Skeletal muscle tissue (tissue), 4 donors: Measurements from ENCODE around the gene CCDC57. TPM values are rescaled to one million over a fixed set of nuclear protein-coding genes. Genes with fewer than 3 reads are reported as not detected.

Experiments used
- H3K27ac ChIP-seq: one replicate; pipeline ENCODE4 v1.7.0; 2013; ENCODE audit warnings: mild to moderate bottlenecking, low read depth, low read length, inconsistent platforms
- H3K27me3 ChIP-seq, 3 donors: one replicate each; pipeline ENCODE4 v1.7.0; 2013; ENCODE audit warnings: low read length in 3 of 3; ENCODE audit not compliant: control insufficient read depth in 3 of 3, insufficient read depth in 3 of 3
- H3K36me3 ChIP-seq, 3 donors: one replicate each; pipeline ENCODE4 v1.7.0; 2013; ENCODE audit warnings: low read length in 3 of 3; ENCODE audit not compliant: control insufficient read depth in 3 of 3, insufficient read depth in 3 of 3
- H3K4me1 ChIP-seq, 3 donors: one replicate each; pipeline ENCODE4 v1.7.0; 2013; ENCODE audit warnings: low read length in 3 of 3, mild to moderate bottlenecking in 3 of 3; ENCODE audit not compliant: control insufficient read depth in 3 of 3, insufficient read depth in 3 of 3
- H3K4me3 ChIP-seq, 3 donors: one replicate each; pipeline ENCODE4 v1.7.0; 2013; ENCODE audit warnings: low read length in 3 of 3
- H3K9ac ChIP-seq, 3 donors: one replicate each; pipeline ENCODE4 v1.7.0; 2013; ENCODE audit warnings: low read length in 3 of 3, mild to moderate bottlenecking in 3 of 3, moderate library complexity in 2 of 3, low read depth in 1 of 3
- H3K9me3 ChIP-seq, 3 donors: one replicate each; pipeline ENCODE4 v1.7.0; 2013; ENCODE audit warnings: low read length in 3 of 3; ENCODE audit not compliant: control insufficient read depth in 3 of 3
- total RNA-seq: library from RNA; depleted of rRNA; stranded (reverse); fragments of >200 nt; gene quantifications from one replicate; pipeline ENCODE4 v1.2.3, GENCODE V29; 2014
- donor health status: Osteomylitis.

The CCDC57 gene
- total RNA-seq, 1 donor from 2014 or later: 11.5 TPM

DNA sequence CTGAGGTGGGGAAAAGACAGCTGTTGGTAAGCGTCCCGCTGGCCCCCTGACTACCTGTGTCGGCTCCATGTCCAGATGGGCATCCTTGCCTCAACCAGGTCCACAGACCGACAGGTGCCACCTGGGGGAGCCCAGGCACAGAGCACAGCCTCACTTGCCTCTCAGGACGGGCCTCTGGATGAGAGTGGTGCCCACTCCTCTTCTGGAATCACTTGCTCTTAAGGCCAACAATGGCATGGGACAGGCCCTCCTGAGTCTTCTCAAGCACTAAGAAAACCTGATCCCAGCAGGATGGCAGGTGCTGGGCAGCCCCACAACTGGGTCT, 33.4 kb upstream of the CCDC57 start:
- Histone ChIP-seq H3K4me1 (peaks cover 48 to 58% (median 55%) of the 10 kb centered on the region in 3 donors), H3K36me3 (peaks cover 68 to 73% (median 73%) of the 10 kb centered on the region in 3 donors), H3K27me3 (no peaks in the 10 kb centered on the region), H3K4me3 (no peak overlapping the region), H3K9me3 (no peaks in the 10 kb centered on the region), H3K9ac (peak overlapping the region in 2 of 3 donors; percentile 51 to 66), H3K27ac (peak overlapping the region; percentile 72)

DNA sequence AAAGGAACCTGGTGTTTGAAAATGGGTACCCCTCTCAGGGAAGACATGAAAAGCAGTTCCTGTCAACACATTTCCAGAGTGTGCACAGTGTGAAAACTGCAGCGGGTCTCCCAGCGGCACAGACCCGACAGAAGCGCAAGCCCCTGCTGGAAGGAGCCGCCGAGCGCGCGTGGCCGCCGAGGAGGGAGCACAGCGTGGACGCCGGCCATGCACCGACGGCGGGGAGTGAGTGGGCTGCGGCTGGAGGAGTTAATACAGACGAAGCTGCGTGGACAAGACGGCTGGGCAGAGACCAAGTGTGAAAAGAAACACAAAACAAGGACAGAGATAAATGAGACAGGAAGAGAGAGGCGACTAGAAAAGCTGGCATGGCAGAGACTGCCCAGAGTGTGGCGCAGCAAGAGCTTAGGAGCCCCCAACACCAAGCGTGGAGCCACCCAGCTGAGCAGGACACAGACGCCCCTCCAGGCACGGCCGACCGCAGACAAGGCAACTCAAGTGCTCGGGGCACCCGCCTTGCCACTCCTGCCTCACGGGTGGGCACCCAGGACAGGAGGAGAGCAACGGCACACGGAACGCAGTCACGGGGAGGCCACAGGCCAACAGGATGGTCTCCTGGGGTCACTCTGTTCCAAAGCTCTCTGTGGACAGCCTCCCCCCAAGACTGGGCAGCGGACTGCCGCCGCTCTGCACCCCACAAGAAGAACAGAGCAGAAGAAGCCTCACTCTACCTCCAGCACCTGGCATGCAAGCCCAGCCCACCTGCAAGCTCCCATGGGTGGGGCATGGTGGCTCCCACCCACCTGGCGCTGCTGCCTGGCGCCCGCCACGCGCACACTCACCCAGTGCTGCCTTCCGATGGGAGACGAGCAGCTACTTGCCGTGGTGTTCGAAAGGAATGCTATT, 32.7 kb upstream of the CCDC57 start:
- Histone ChIP-seq H3K4me1 (peaks cover 54 to 64% (median 61%) of the 10 kb centered on the region in 3 donors), H3K36me3 (peaks cover 62 to 68% (median 67%) of the 10 kb centered on the region in 3 donors), H3K4me3 (no peak overlapping the region), H3K27ac (peak overlapping the region; percentile 72), H3K9me3 (no peaks in the 10 kb centered on the region), H3K27me3 (no peaks in the 10 kb centered on the region), H3K9ac (peak overlapping the region in 2 of 3 donors; percentile 16 to 66)

DNA sequence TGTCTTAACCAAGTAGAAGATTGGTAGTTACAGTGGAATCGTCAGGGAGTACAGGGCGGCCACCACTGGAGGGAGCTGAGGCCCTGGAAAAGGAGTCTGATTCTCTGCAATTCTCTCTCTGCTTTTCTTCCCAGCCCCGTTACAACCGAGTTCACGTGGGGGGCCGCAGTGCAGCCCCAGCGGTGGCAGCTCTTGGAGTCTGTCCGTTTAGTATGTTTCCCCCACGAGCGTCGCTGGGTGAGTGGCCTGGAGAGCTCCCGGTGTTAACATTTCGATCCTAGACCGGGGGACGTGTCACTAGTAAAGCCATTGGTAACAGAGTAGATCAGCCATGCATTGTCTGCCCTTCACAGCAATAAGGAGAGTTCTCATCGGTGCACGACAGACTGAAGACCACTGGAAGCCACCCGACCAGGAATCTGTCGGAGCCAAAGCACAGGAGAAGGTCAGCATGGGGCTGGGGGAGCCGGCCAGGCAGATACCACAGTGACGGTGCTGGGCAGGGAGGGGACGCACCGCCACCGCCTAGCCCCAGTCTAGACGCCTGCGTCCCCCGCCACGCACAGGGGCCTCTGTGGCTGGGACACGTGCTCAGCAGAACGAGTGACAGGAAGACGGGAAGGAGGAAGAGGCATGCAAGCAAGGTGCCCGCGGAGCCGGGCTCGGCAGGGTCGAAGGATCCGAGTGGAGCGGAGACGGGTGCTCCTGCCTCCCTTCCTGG, 31.9 kb upstream of the CCDC57 start:
- no peak overlapping the region for H3K4me3 ChIP-seq
- no peak overlapping the region for H3K9ac ChIP-seq
- H3K27me3 ChIP-seq: no peaks in the 10 kb centered on the region
- H3K27ac ChIP-seq: no peak overlapping the region
- H3K4me1 ChIP-seq: peaks cover 63 to 72% (median 69%) of the 10 kb centered on the region in 3 donors
- peaks cover 53 to 65% (median 61%) of the 10 kb centered on the region in 3 donors for H3K36me3 ChIP-seq
- no peaks in the 10 kb centered on the region for H3K9me3 ChIP-seq

GRCh38 chr17:82243648-82244412, 31.2 kb upstream of the CCDC57 start:
- peak overlapping the region in 1 of 3 donors; percentile 16 for H3K9ac ChIP-seq

DNA sequence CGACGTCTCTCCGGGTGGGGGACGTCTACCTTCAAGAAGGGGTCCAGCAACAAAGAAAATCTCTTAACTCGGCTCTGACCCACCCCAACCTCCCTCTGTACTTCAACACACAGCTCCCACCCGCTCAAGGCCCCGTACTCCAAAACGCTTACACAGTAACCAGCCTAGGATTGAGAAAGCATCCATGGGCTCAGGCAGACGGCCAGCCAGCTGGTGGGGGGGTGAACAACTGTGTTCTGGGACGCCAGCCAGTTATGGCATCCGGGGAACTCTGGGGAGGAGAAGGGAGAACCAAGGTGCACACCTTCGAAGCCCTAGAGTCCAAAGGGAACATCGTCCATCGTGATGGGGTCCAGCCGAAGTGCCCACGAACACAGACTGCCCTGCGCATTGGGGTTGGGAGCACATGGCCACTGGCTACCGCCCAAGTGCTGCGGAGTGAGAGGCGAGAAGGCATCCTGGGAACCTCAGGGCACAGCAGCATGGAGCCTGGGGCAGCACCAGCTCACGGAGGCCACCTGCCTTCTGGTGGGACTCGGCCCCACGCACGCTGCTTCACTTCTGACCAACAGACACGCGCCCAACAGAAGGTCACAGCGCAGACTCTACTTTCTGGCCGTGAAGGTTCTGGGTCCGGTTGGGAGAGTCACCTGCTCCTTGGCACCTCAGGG, 30.5 kb upstream of the CCDC57 start:
- Histone ChIP-seq H3K4me3 (peak overlapping the region in 2 of 3 donors; percentile 51 to 58), H3K9me3 (no peaks in the 10 kb centered on the region), H3K27me3 (no peaks in the 10 kb centered on the region), H3K36me3 (peaks cover 39 to 54% (median 48%) of the 10 kb centered on the region in 3 donors), H3K27ac (peak overlapping the region; percentile 60), H3K9ac (peak overlapping the region; percentile 54 to 74 (median 64)), H3K4me1 (peaks cover 76 to 85% (median 83%) of the 10 kb centered on the region in 3 donors)

More at GRCh38 chr17:82243648-82244412, 31.2 kb upstream of the CCDC57 start:
- Histone ChIP-seq H3K4me3 (no peak overlapping the region), H3K4me1 (peaks cover 69 to 79% (median 76%) of the 10 kb centered on the region in 3 donors), H3K27me3 (no peaks in the 10 kb centered on the region), H3K27ac (no peak overlapping the region), H3K9me3 (no peaks in the 10 kb centered on the region), H3K36me3 (peaks cover 47 to 61% (median 55%) of the 10 kb centered on the region in 3 donors)

GRCh38 chr17:82242698-82242976, 30.0 kb upstream of the CCDC57 start:
- Histone ChIP-seq H3K4me1 (peaks cover 80 to 88% (median 86%) of the 10 kb centered on the region in 3 donors), H3K9me3 (no peaks in the 10 kb centered on the region), H3K4me3 (peak overlapping the region in 2 of 3 donors; percentile 51 to 58), H3K27ac (peak overlapping the region; percentile 60), H3K36me3 (peaks cover 35 to 50% (median 43%) of the 10 kb centered on the region in 3 donors), H3K9ac (peak overlapping the region; percentile 54 to 74 (median 64)), H3K27me3 (no peaks in the 10 kb centered on the region)

DNA sequence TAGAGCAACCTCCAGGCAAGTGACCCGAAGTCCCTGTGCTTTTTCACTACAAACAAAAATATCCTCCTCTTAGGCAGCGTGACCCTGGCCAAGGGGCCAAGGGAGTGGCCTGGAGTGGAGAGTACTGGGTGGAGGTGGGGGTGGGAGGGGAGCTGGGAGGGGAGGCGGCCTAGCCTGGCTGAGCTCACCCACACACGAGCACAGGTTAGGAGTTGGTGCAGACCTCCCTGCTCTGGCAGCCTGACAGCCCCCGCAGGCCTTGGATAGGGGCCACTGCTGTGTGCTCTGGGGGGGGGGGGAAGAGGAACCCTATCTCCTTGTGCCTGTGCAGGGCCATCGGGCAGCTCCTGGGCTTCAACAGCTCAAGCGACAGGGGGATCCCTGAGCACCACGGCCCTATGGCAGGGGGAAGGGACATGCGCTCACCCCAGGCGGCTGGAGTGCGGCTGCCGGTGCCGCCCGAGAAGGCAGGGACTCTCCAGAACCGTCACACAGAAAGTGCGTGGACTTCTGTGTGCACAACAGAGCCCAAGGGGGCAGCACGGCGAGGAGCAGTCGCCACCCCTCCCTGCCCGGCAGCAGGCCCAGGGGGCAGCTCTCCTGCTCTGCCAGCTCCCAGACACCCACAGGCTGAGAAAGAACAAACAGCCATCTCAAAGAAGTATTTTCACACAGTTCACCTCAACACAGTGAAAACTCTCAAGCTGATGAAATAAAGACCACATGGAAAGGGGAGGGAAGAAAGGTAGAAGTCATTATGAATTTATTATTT, 29.5 kb upstream of the CCDC57 start:
- Histone ChIP-seq H3K36me3 (peaks cover 32 to 50% (median 41%) of the 10 kb centered on the region in 3 donors), H3K27ac (peak overlapping the region; percentile 70), H3K4me3 (peak overlapping the region in 2 of 3 donors; percentile 29 to 51), H3K4me1 (peaks cover 81 to 88% (median 86%) of the 10 kb centered on the region in 3 donors), H3K27me3 (no peaks in the 10 kb centered on the region), H3K9me3 (no peaks in the 10 kb centered on the region), H3K9ac (peak overlapping the region; percentile 64 to 79 (median 69))

- H3K4me3 ChIP-seq: peak overlapping the region in 2 of 3 donors; percentile 19 to 29
- H3K4me1 ChIP-seq: peaks cover 80 to 88% (median 86%) of the 10 kb centered on the region in 3 donors
- H3K27me3 ChIP-seq: no peaks in the 10 kb centered on the region
- no peaks in the 10 kb centered on the region for H3K9me3 ChIP-seq
- H3K27ac ChIP-seq: peak overlapping the region; percentile 70
- H3K9ac ChIP-seq: peak overlapping the region; percentile 47 to 79 (median 69)
- peaks cover 32 to 47% (median 45%) of the 10 kb centered on the region in 3 donors for H3K36me3 ChIP-seq
These were observed 28.7 kb upstream of the CCDC57 start for GRCh38 chr17:82241183-82241925.
